ENCODE results near the gene KCNA1.

- TF ChIP-seq EZH2 (IDR thresholded peaks at IDR 0.05; ENCODE audit: insufficient read depth, poor library complexity, severe bottlenecking) (no peak), EZH2phosphoT487 (IDR thresholded peaks at IDR 0.05; ENCODE audit: insufficient read depth, low read depth) (no peak)
These were observed 51.6 kb downstream of the KCNA1 start for GRCh38 chr12:4961311-4961710.

Data from GM23248 (cell line).